D341Med (cell line): ENCODE measurements around the gene FBXL2.
A peak's percentile ranks its signal among the peaks of the same experiment; 100 is the strongest.

Experiments used
- DNase-seq: peaks from one replicate; pipeline ENCODE4 v3.0.0; 2012; ENCODE audit warnings: low spot score

Gene FBXL2, protein sequence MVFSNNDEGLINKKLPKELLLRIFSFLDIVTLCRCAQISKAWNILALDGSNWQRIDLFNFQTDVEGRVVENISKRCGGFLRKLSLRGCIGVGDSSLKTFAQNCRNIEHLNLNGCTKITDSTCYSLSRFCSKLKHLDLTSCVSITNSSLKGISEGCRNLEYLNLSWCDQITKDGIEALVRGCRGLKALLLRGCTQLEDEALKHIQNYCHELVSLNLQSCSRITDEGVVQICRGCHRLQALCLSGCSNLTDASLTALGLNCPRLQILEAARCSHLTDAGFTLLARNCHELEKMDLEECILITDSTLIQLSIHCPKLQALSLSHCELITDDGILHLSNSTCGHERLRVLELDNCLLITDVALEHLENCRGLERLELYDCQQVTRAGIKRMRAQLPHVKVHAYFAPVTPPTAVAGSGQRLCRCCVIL

DNA sequence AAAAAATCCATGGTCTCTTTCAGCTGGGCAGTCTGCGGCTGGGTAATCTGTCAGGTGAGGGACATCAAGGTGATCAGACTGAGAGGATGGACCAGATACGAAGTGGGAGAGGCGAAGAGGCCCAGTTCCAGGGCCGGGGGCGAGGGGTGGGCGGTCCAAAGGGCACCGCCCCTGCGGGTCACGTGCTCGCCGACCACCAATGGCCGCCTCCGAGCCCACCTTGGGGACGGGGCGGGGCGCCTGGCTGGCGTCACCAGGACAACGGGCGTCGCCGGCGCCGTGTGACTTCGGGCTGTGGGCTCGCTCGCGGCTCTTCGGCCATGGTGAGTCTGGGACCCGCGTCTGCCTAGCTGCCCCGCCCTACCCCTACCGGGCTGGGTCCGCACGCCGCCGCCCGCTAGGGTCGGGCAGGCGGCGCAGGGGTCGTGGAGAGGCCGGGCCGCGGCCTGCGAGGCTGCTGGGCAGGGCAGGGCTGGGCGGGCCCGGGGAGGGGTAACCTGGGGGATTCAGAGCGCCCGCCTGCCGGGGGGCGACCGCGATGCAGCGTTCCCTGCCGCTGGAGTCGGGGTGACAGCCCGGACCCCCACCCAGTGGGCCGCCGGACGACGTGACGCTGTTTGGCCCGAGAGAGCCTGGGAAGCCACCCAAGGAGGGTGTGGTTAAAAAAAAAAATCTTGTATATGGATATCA, at the start of gene FBXL2:
FBXL2 (plus strand) TSS at position 250 of the 690 bp plus-strand sequence; CDS start at position 321, 71 bp downstream.
- DNase-seq = peak; percentile 99

- DNase-seq = no peak
These were observed 48.2 kb upstream of the FBXL2 start for GRCh38 chr3:33229066-33229465.

DNA sequence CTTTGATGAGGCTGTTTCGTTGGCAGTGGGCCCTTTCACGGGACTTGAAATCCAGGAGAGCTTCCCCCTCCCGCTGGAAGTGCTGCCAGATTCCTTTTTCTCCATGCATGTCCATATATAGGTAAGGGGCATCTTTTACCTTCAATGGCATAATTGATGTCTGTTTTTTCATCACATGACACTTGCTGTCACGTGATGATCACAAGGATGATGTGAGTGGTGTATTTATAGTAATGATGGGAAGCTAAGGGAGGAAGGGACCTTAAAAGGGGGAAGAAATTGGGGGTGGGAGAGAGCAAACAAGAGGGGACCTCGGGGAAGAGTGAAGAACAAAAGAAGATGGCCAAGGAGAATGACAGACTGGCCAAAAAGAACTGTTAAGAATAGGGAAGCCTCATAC, 47.3 kb upstream of the FBXL2 start:
- no peak for DNase-seq

DNA sequence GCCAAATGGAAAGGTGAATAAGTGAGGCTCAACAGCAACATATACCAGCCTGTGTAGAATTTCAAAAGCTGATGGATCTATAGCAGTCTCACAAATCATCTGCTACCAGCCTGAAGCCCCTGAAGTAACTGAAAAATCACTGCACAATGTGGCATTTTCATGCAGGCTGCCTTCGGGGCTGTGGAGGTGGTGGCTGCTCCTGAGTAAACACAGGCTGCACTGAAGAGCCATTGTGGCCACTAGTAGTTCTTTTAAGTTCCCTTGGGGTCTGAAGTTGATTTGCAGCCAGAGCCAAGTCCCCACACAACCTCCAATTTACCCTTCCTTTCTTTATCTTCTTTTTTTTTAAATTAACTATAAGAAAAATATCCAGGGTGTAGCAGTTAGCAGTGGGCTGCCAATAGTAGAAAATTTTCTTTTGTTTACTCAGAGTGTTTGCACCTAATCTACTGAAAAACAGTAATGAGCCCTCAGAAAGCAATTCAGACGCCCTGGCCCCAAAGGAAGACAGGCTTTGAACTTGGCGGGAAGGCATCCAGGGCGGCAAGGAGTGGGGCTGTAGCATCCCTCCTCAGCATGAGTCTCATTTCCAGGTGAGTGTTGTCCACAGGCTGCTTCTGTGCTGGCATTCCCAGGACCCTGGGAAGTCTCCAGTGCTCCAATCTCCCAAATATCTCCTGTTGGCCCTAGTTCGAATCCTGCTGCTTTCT, 45.3 kb upstream of the FBXL2 start:
- DNase-seq = no peak

- DNase-seq = no peak
These were observed 43.4 kb upstream of the FBXL2 start for GRCh38 chr3:33233884-33234283.

DNA sequence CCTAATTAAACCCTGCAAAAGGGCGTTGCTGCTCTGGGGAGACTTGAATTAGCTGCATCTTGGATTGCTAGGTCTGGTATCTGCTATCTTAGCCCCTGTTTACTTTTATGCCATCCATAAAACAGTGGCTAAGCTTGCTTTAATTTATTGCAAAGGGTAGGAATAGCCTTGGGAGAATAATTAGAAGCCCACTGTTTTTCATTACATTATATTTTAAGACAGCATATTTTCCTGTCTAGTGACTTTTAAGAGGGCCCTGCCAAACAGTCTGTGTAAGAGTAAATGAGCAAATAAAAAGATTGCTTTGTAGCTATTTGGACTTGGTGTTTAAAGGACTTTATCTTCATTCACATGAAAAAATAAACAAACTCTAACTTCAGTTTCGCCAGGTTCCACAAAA, 41.2 kb upstream of the FBXL2 start:
- no peak for DNase-seq

GRCh38 chr3:33237439-33237838, 39.8 kb upstream of the FBXL2 start:
- no peak for DNase-seq

DNA sequence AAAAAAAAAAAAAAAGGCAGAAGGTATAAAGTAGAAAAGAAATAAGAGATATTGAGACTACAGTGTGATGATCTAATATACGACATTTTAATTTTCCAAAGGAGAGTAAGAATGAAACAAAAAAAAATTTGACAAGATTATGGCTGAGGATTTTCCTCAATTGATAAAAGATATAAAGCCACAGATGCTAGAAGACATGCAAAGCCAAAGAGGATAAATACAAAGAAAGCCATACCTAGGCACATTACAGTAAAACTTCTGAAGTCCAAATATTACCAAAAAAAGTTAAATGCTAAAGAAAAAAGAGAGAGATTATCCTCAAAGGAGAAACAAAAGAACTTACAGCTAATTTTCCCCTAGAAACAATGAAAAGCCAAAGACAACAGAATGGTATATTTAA, 38.3 kb upstream of the FBXL2 start:
- no peak for DNase-seq

DNA sequence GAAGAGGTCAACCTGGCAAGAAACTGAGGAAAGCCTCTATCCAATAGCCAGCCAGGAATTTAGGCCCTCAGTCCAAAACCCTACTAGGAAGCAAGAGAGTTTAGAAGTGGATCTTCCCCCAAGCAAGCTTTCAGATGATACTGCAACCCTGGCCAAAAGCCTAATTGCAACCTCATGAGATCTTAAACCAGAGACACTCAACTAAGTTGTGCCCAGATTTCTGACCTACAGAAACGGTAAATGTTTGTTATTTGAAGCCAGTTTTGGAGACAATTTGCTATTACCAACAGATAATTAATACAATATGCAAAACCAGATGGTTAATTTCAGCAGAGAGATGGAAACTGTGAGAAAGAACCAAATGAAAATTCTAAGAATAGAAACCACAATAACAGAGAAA, 37.0 kb upstream of the FBXL2 start:
- DNase-seq = no peak

- DNase-seq = no peak
These were observed 30.5 kb upstream of the FBXL2 start for GRCh38 chr3:33246786-33247185.

GRCh38 chr3:33250712-33251111, 26.5 kb upstream of the FBXL2 start:
- no peak for DNase-seq

DNA sequence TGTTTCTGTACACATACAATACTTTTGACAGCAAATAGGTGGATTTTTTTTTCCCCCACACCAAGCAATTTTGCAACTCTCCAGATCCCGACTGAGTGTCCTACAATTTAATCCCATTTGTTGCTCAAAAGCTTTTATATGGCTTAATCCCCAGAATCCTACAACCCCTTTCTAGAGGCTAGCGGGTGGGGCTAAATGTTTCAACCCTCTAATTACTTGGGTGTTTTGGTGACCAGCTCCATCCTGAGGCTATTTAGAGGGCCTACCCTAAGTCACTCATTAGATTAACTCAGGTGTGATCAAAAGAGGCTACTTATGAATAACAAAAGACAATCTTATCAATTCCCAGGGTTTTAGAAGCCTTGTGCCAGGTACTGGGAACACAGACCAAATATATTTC, 21.0 kb upstream of the FBXL2 start:
- peak; percentile 37 for DNase-seq

- no peak for DNase-seq
These were observed 17.1 kb upstream of the FBXL2 start for GRCh38 chr3:33260104-33260503.

DNA sequence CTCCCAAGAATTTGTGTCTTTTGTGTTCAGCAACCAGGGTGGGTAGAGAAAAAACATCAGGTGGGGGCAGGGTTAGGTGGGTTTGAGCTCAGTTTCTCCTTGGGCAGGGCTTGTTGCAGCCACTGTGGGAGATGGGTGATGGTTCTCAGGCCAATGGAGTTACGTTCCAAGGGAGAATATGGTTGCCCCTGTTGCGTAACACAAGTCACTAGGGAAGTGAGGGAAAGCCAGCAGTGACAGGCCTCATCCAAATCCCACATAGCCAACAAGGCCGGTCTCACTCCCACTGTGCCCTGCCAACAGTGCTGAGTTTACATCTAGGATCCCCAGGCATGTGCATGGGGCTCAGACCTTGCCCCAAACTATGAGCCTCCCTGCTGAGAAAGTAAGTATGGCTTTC, 7.9 kb upstream of the FBXL2 start:
- no peak for DNase-seq

DNA sequence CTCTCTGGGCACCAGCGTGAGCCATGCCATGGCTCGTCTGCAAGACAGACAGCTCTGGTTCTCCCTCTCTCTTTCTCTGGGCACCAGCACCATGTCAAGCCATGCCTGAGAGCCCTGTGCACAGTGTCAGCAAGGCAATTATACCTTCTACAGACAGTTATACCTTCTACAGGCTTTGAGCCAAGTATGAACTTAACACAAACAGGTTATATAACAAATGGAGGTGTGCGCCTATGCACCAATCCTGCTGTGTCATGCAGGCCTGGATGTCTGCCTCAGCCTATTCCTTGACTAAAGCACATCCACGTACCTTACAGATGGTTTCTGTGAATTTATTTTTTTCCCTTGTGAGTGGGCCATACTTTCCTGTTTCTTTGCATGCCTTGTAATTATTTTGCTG, 5.9 kb upstream of the FBXL2 start:
- DNase-seq = no peak

DNA sequence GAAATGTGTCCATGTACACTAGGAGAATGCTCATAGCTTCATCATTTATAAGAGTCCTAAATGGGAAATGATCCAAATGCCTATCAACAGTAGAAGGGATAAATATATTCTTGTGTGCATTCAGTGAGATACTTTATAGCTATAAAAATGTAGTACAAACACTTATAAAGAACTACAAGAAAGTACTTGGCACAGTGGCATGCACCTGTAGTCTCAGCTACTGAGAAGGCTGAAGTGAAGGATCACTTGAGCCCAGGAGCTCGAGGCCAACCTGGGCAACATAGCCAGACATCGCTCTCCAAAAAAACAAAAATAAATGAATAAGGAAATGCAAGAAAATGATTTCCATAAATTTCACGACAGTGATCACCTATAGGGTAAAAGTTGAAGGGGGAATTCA, 3.6 kb upstream of the FBXL2 start:
- DNase-seq = no peak

DNA sequence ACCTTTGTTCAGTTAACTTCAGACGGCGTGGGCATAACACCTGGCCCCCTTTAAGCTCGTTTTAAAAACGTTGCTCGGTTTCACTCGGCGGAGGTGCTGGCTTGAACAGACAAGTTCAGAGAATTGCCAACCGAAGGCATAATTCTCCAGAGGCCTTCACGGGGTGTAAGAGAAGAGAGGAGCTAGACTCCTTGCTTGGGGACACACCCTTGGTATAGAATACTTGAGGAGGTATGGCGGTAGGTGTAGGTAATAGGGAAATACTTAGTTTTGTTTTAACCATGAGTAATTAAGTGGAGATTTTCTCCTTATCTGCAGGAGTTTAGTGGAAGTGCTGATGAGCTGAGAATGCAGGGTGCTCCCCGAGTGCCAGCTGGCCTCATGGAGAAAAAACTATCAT, 921 bp downstream of the FBXL2 start:
- DNase-seq = peak; percentile 48

DNA sequence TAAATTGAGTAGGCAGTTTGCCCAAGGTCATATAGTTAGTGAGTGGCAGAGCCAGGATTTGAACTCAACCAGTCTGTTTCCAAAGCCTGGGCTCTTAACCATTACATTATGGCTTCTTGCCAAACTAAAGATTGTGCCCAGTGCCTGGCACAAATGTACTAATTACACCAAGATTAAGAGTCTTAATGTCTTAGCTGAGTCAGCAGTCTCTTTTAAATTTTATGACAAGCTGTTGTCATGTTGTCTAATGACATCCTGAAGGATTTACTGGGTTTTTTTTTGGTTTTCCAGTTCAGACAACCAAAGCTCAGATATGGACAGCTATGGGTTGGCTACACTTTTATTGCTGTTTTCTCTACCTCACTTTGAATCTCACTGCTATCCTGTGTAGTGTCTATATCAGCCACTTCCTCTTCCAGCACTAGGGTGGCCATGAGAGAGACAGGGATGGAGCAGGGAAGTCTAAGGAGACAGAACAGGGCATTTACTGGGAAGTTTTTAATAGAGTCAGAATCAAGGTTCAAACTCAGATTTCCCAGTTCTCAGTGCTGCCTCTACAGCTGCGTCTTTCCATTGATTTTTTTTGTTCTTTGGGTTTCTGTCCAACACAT, 10.5 kb downstream of the FBXL2 start:
- DNase-seq = peak; percentile 30

DNA sequence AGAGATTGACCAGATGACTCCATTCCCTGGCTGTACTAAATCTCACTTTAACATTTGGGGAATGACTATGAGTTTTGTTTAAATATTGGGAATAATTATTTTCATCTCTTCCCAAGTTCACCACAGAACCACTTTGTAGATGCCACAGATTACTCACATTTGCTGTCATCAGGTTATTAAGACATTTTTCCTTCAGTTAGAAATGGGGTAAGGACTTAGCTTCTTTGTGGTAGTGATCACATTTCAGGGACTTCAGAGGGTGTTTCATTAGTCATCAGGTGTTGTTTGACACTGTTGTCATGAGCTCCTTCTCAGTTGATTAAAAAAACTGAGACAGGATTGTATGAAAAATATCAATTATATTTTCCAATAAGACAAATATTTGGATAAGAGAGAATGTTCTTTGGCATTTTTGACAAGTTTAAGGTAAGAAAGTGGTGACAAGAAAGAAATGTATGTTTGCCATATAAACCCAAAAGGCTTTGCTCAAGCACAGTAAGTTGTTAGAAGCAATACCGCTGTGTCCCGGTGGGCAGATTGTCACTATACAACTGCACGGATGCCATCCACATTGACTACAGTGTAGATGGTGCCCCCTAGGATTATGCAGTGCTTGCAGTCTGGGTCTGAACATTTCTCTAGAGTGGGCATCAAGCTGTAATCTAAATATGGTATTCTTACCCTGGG, 22.3 kb downstream of the FBXL2 start:
- DNase-seq = peak; percentile 29

GRCh38 chr3:33312361-33312760, 35.1 kb downstream of the FBXL2 start:
- no peak for DNase-seq

DNA sequence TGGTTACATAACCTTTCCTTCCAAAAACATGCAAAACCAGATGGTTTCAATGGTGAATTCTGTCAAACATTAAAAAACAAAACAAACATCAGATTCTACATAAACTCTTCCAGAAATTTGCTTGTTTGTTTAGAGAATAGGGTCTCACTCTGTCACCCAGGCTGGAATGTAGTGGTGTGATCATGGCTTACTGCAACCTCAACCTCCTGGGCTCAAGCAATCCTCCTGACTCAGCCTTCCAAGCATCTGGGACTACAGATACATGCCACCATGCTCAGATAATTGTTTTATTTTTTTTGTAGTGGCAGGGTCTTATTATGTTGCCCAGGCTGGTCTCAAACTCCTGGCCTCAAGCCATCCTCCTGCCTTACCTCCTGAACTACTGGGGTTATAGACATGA, 36.1 kb downstream of the FBXL2 start:
- DNase-seq = no peak

DNA sequence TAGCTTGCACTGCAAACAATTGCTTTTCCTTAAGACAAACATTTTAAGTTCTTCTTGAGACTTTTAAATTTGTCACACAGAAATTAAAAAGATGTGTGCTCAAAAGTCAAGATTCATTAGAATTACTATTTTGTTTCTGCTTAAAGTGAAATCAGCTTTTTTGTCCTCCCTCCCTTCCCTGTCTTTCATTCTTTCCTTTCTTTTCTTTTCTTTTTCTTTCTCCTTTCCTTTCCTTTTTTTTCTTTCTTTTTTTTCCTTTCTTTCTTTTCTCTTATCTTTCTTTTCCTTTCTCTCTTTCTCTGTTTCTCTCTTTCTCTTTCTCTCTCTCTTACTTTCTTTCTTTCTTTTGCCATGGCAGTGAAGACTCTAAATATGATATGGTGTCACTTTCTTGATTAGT, 37.8 kb downstream of the FBXL2 start:
- DNase-seq = no peak
